ENCODE results near the gene SEMA3B.

Gene SEMA3B

DNA sequence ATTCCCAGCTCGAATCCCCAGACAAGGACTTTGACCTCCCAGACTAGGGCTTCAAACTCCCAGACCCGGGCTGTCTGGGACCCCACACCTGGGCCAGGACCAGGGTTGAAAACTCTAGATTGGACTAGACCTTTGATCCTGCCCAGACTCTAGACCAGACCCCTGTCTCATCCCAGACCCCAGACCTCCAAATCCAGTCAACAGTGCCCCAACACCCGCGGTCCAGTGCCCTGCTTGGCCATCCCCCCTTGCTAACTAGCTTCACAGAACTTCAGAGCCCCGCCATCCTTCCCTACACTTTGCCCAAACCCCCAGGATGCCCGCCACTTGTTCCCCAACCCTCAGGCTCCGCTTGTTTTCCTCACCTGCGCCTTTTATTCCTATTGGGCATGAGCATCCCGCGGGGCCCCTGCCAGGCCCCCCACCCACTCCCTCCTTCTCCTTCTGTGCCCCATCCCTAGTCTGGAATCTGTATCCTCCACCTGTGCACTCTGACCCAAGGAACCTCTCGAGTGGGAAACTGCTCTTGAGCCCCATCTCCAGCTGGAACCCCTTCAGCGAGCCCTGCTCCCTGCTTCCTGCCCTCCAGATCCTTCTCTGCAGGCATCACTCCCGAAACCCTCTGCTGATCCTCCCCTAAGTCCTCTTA is 32.3 kb upstream of the SEMA3B start:
- CTCF ChIA-PET, result interaction anchor here (1.0 to 3.9 kb wide), 3 partner anchors 11 to 56 kb away, joined by 3 to 28 read pairs (median 19); partner anchors contain the start of gene IFRD2
- Histone ChIP-seq H3K4me3 (ENCODE audit: low read depth, low read length) (peak overlapping the region; percentile 67), H3K9me3 (ENCODE audit: control insufficient read depth, insufficient read depth, low read depth, low read length) (no peaks in the 10 kb centered on the region), H3K36me3 (ENCODE audit: control insufficient read depth in 2 of 2, insufficient read depth in 1 of 2, low read length in 2 of 2) (peaks cover 0 to 10% of the 10 kb centered on the region in 2 experiments; a peak in 1 of 3 replicates), H3K27ac (ENCODE audit: extremely low read depth, low read depth, low read length) (peak overlapping the region; percentile 77), H3K4me1 (ENCODE audit: control insufficient read depth, insufficient read depth, low read length) (peaks cover 17% of the 10 kb centered on the region)
- POLR2A ChIA-PET, result interaction anchor here (1.0 to 2.5 kb wide), 5 partner anchors 9 to 100 kb away, joined by 4 to 17 read pairs (median 9); partner anchors contain the start of gene IFRD2
- TF ChIP-seq ZBTB20 (tag by site-specific recombination; IDR thresholded peaks at IDR 0.05) (peak; percentile 95), ZNF292 (tag by site-specific recombination; IDR thresholded peaks at IDR 0.05; ENCODE audit: borderline replicate concordance, low read depth) (no peak), ZFHX2 (tag by site-specific recombination; conservative IDR thresholded peaks at IDR 0.05) (no peak), ZNF610 (tag by site-specific recombination; IDR thresholded peaks at IDR 0.05; ENCODE audit: borderline replicate concordance) (no peak), ZNF473 (tag by site-specific recombination; IDR thresholded peaks at IDR 0.05) (no peak), PRDM1 (tag by site-specific recombination; IDR thresholded peaks at IDR 0.05) (no peak), ZNF335 (tag by site-specific recombination; conservative IDR thresholded peaks at IDR 0.05) (0 out of 2 replicates have a peak, but pooled peaks have one; percentile 22), ZNF76 (tag by site-specific recombination; IDR thresholded peaks at IDR 0.05; ENCODE audit: borderline replicate concordance, low read depth) (0 out of 2 replicates have a peak, but pooled peaks have one; percentile 43), KLF9 (tag by site-specific recombination; IDR thresholded peaks at IDR 0.05; ENCODE audit: low read depth) (no peak), ZNF350 (tag by site-specific recombination; IDR thresholded peaks at IDR 0.05) (no peak), ZNF148 (tag by site-specific recombination; IDR thresholded peaks at IDR 0.05; ENCODE audit: borderline replicate concordance) (no peak), ZNF23 (tag by site-specific recombination; IDR thresholded peaks at IDR 0.05; ENCODE audit: borderline replicate concordance) (no peak), IKZF3 (tag by site-specific recombination; IDR thresholded peaks at IDR 0.05) (peak; percentile 44; the same call in 1 of the 2 replicates), ZBTB1 (tag by site-specific recombination; IDR thresholded peaks at IDR 0.05) (no peak), HOXA7 (CRISPR knock-in tag; IDR thresholded peaks at IDR 0.05; ENCODE audit: borderline replicate concordance) (no peak), ZNF169 (tag by site-specific recombination; IDR thresholded peaks at IDR 0.05) (no peak), GLIS2 (tag by site-specific recombination; IDR thresholded peaks at IDR 0.05) (no peak; the same call in 1 of the 2 replicates)
- TF ChIP-seq, protein P1, sequence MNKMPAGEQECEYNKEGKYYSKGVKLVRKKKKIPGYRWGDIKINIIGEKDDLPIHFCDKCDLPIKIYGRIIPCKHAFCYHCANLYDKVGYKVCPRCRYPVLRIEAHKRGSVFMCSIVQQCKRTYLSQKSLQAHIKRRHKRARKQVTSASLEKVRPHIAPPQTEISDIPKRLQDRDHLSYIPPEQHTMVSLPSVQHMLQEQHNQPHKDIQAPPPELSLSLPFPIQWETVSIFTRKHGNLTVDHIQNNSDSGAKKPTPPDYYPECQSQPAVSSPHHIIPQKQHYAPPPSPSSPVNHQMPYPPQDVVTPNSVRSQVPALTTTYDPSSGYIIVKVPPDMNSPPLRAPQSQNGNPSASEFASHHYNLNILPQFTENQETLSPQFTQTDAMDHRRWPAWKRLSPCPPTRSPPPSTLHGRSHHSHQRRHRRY (tag by site-specific recombination; IDR thresholded peaks at IDR 0.05), result no peak
- TF ChIP-seq, protein P2, sequence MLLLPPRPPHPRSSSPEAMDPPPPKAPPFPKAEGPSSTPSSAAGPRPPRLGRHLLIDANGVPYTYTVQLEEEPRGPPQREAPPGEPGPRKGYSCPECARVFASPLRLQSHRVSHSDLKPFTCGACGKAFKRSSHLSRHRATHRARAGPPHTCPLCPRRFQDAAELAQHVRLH (tag by site-specific recombination; IDR thresholded peaks at IDR 0.05), result no peak
- TF ChIP-seq, protein P3, sequence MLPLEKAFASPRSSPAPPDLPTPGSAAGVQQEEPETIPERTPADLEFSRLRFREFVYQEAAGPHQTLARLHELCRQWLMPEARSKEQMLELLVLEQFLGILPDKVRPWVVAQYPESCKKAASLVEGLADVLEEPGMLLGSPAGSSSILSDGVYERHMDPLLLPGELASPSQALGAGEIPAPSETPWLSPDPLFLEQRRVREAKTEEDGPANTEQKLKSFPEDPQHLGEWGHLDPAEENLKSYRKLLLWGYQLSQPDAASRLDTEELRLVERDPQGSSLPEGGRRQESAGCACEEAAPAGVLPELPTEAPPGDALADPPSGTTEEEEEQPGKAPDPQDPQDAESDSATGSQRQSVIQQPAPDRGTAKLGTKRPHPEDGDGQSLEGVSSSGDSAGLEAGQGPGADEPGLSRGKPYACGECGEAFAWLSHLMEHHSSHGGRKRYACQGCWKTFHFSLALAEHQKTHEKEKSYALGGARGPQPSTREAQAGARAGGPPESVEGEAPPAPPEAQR (tag by site-specific recombination; IDR thresholded peaks at IDR 0.05), result no peak
